ENCODE data around the gene UBE2I.

Gene UBE2I

GRCh38 chr16:1342526-1343427 is 33.3 kb downstream of the UBE2I start:
- peak; percentile 87 to 89 for DNase-seq (ENCODE audit: low read depth in 2 of 2)

DNA sequence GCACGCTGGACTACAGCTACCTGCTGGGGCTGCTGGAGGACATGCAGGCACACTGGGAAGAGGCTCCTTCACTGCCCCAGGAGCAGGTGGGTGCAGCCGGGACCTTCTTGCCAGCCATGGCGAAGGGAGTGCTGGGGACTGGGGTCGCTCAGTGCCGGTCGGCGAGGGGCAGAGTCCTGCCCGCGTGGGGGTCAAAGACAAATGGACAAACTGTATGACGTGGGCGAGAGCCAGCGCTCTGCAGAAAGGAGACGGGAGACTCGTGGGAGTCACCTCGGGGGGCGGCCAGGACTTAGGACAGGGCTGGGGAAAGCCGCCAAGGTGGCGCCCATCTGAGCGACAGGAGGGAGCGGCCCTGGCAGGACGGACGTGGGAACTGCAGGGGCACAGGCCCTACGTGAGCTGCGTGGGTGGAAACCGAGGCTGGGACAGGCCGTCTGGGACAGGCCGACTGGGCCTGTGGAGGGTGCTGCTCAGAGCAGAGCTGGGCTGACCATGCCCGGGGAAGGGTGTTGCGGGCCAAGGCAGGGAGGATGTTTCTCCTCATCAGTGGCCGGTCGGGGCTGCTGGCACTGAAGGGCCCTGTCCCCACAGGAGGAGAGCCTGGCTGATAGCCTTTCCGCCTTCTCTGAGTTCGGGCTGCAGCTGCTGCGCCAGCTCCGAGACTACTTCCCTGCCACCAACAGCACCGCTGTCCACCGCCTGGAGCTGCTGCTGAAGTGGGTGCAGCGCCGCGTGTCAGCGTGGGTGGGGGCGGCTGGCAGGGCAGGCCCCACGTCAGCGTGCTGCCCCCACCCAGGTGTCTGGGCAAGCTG is 34.2 kb downstream of the UBE2I start:
- no peak for DNase-seq (ENCODE audit: low read depth in 2 of 2)

DNA sequence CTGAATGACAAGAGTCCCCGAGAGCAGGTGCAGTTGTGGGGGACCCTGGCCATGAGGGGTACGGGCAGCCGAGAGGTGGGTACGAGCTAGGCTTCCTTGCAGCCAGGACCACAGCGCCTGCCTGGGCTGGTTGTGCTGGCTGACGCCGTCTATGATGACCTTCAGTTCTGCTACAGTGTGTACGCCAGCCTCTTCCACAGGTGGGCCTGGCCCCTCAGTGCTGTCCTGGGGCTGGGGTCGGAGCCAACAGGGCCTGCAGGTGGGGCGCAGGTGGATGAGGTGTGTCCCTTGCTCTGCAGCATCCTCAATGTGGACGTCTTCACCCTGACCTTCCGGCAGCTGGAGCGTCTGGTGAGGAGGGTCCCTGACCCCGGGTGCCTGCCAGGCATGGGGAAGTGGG is 35.1 kb downstream of the UBE2I start:
- no peak for DNase-seq (ENCODE audit: low read depth in 2 of 2)

- no peak for DNase-seq (ENCODE audit: low read depth in 2 of 2)
Observed at GRCh38 chr16:1345087-1345486, 35.7 kb downstream of the UBE2I start.

GRCh38 chr16:1345651-1346421 is 36.4 kb downstream of the UBE2I start:
- no peak for DNase-seq (ENCODE audit: low read depth in 2 of 2)

GRCh38 chr16:1346422-1347285 is 37.2 kb downstream of the UBE2I start:
- DNase-seq (ENCODE audit: low read depth in 2 of 2): no peak

- no peak for DNase-seq (ENCODE audit: low read depth in 2 of 2)
Observed at GRCh38 chr16:1347286-1347855, 37.9 kb downstream of the UBE2I start.

GRCh38 chr16:1347962-1348361 is 38.5 kb downstream of the UBE2I start:
- DNase-seq (ENCODE audit: low read depth in 2 of 2): no peak

DNA sequence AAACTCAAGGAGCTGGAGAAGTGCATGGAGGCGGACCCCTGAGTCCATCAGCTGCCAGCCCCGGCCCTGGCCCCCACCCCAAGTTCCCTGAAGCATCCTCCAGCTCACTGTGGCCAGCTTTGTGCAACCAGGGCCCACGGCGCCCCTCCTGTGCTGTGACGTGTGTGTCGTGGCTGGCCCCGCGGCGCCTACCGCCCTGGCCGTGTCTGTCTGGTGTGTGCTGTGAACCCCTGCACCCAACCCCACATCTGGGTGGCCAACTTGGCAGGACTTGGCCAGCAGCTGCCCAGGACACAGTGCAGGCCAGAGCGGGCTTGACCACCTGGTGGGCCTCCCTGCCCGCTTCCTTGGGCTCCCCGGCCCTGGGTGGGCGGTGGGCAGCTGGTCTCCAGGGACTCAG is 39.0 kb downstream of the UBE2I start:
- DNase-seq (ENCODE audit: low read depth in 2 of 2): no peak

GRCh38 chr16:1348926-1349325 is 39.5 kb downstream of the UBE2I start:
- no peak for DNase-seq (ENCODE audit: low read depth in 2 of 2)

DNA sequence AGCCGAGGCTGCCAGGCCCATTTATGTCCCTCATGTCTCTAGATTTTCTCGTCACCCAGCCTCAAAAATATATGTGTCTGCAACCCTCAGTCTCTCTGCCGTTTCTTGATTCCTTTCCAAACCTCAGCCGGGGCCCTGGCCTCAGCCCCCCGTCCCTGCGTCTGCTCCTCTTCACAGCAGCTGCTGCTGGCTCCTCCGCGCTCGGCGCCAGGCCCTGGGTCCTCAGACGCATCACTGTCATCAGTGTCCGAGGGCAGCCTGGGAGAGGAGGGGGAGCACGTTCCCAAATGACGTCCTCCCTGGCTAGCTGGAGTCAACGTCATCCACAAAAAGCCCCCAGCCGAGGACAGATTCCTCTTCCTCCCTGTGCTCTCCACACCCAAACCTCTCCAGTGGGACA is 39.9 kb downstream of the UBE2I start:
- DNase-seq (ENCODE audit: low read depth in 2 of 2): no peak

- no peak for DNase-seq (ENCODE audit: low read depth in 2 of 2)
Observed at GRCh38 chr16:1349951-1350350, 40.5 kb downstream of the UBE2I start.

- no peak for DNase-seq (ENCODE audit: low read depth in 2 of 2)
Observed at GRCh38 chr16:1350691-1351090, 41.3 kb downstream of the UBE2I start.

DNA sequence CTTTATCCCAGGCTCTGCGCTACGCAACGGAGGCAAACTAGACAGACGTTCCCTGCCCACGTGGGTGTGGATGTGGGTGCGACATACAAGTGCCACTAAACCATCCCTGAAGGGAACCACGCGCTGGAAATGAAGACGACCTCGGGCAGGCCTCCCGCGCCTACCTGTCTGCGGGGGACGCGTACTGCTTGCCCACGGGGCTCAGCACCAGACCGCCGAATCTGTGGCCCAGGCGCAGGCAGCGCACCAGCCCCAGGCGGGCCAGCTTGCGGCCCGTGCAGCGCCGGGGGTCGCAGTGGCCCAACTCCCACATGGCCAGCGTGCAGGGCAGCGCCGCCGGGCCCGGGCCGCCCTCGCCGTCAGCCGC is 41.8 kb downstream of the UBE2I start:
- no peak for DNase-seq (ENCODE audit: low read depth in 2 of 2)

GRCh38 chr16:1351582-1352362 is 42.3 kb downstream of the UBE2I start, which contains the start of the genes GNPTG and TSR3:
TSS of gene GNPTG (plus strand) at chr16:1351931. CDS start at chr16:1351966, 35 bp downstream.
TSS of gene TSR3 (minus strand) at chr16:1351878. CDS start at chr16:1351804, 74 bp downstream.
- peak; percentile 63 to 68 for DNase-seq (ENCODE audit: low read depth in 2 of 2)

- DNase-seq (ENCODE audit: low read depth in 2 of 2): no peak
Observed at GRCh38 chr16:1354815-1355540, 45.5 kb downstream of the UBE2I start.

GRCh38 chr16:1355591-1355990 is 46.2 kb downstream of the UBE2I start:
- DNase-seq (ENCODE audit: low read depth in 2 of 2): no peak

DNA sequence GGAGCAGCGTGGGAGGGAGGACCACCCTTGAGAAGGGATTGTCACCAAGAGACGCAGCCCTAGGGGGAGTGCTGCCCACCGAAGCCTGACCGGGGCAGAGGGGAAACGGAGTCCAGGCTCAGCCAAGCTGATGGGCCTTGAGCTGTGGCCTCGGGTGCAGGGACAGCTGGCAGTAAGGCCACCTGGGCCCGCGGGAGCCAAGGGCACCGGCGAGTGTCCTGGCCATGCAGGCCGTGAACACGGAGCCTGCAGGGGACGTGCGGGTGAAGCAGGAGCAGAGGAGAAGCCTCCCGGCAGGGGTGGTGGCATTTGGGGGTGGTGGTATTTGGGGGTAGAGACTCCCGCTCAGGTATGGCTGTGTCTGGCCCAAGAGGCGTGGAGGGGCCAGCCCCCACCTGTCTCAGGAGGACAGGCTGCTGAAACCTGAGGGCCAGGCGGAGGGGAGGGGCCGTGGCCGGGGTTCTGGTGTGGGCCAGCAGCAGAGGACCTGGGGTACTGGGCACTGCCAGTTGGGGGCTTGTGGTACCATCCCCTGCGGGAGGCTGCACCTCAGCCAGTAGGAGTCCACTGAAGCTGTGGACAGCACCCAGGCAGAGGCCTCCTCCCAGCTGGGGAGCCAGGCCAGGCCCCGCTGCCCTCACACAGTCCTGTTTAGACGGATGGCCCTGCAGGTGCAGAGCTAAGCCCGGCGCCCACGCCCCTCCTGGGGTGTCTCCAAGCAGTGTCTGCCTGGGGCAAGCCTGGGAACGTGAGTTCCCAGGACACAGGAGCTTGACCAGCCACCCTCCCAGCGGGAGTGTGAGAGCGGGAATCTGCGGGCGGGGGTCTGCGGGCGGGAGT is 46.8 kb downstream of the UBE2I start:
- DNase-seq (ENCODE audit: low read depth in 2 of 2): no peak
